IPS-18a (cell line): ENCODE data around the gene SYT1.

ENCODE experiments used
- H3K27ac ChIP-seq: one replicate; pipeline ENCODE4 v1.5.1; 2013; ENCODE audit warnings: low read length
- H3K27me3 ChIP-seq: one replicate; pipeline ENCODE4 v1.6.1; 2013; ENCODE audit warnings: mild to moderate bottlenecking, low read length; ENCODE audit not compliant: control insufficient read depth, insufficient read depth
- H3K36me3 ChIP-seq: one replicate; pipeline ENCODE4 v1.6.1; 2013; ENCODE audit warnings: low read depth, low read length; ENCODE audit not compliant: control insufficient read depth
- H3K4me1 ChIP-seq: one replicate; pipeline ENCODE4 v1.6.1; 2013; ENCODE audit warnings: low read depth, low read length; ENCODE audit not compliant: control insufficient read depth
- H3K4me3 ChIP-seq: one replicate; pipeline ENCODE4 v1.5.1; 2013; ENCODE audit warnings: low read length
- H3K9ac ChIP-seq: one replicate; pipeline ENCODE4 v1.6.1; 2013; ENCODE audit warnings: mild to moderate bottlenecking, low read length, moderate library complexity
- H3K9me3 ChIP-seq: one replicate; pipeline ENCODE4 v1.6.1; 2013; ENCODE audit warnings: low read depth, low read length; ENCODE audit not compliant: control insufficient read depth

SYT1 gene

GRCh38 chr12:79233341-79233781 is 368.8 kb downstream of the SYT1 start:
- no peak overlapping the region for H3K9ac ChIP-seq
- H3K36me3 ChIP-seq = no peaks in the 10 kb centered on the region

GRCh38 chr12:79236920-79237319 is 372.3 kb downstream of the SYT1 start:
- no peak overlapping the region for H3K4me3 ChIP-seq
- no peaks in the 10 kb centered on the region for H3K9me3 ChIP-seq
- H3K36me3 ChIP-seq = no peaks in the 10 kb centered on the region
- no peak overlapping the region for H3K9ac ChIP-seq
- H3K27ac ChIP-seq = no peak overlapping the region
- peaks cover 8% of the 10 kb centered on the region for H3K4me1 ChIP-seq
- no peaks in the 10 kb centered on the region for H3K27me3 ChIP-seq

More at GRCh38 chr12:79233341-79233781, 368.8 kb downstream of the SYT1 start:
- Histone ChIP-seq H3K4me1 (peaks cover 15% of the 10 kb centered on the region), H3K27me3 (no peaks in the 10 kb centered on the region), H3K4me3 (no peak overlapping the region), H3K9me3 (no peaks in the 10 kb centered on the region), H3K27ac (no peak overlapping the region)

- peaks cover 8% of the 10 kb centered on the region for H3K4me1 ChIP-seq
- no peaks in the 10 kb centered on the region for H3K9me3 ChIP-seq
- H3K27ac ChIP-seq = no peak overlapping the region
- H3K27me3 ChIP-seq = no peaks in the 10 kb centered on the region
- H3K4me3 ChIP-seq = no peak overlapping the region
- H3K36me3 ChIP-seq = no peaks in the 10 kb centered on the region
- no peak overlapping the region for H3K9ac ChIP-seq
Measured at GRCh38 chr12:79238246-79238645, 373.7 kb downstream of the SYT1 start.

GRCh38 chr12:79247494-79247893 is 382.9 kb downstream of the SYT1 start:
- Histone ChIP-seq H3K9ac (no peak overlapping the region), H3K27me3 (no peaks in the 10 kb centered on the region), H3K4me3 (peak overlapping the region; percentile 22)

GRCh38 chr12:79250186-79250585 is 385.6 kb downstream of the SYT1 start:
- Histone ChIP-seq H3K9ac (no peak overlapping the region), H3K27me3 (no peaks in the 10 kb centered on the region), H3K36me3 (no peaks in the 10 kb centered on the region), H3K27ac (no peak overlapping the region), H3K9me3 (no peaks in the 10 kb centered on the region), H3K4me1 (peaks cover 18% of the 10 kb centered on the region), H3K4me3 (no peak overlapping the region)

More at GRCh38 chr12:79247494-79247893, 382.9 kb downstream of the SYT1 start:
- Histone ChIP-seq H3K4me1 (peaks cover 18% of the 10 kb centered on the region), H3K27ac (no peak overlapping the region), H3K36me3 (no peaks in the 10 kb centered on the region), H3K9me3 (no peaks in the 10 kb centered on the region)

- Histone ChIP-seq H3K27ac (no peak overlapping the region), H3K4me3 (no peak overlapping the region), H3K9me3 (no peaks in the 10 kb centered on the region), H3K36me3 (no peaks in the 10 kb centered on the region), H3K9ac (no peak overlapping the region), H3K4me1 (peaks cover 18% of the 10 kb centered on the region), H3K27me3 (no peaks in the 10 kb centered on the region)
Measured at GRCh38 chr12:79250960-79251755, 386.6 kb downstream of the SYT1 start.

- no peaks in the 10 kb centered on the region for H3K36me3 ChIP-seq
- no peaks in the 10 kb centered on the region for H3K27me3 ChIP-seq
- no peak overlapping the region for H3K27ac ChIP-seq
- peaks cover 12% of the 10 kb centered on the region for H3K4me1 ChIP-seq
- H3K9ac ChIP-seq = no peak overlapping the region
- no peak overlapping the region for H3K4me3 ChIP-seq
- no peaks in the 10 kb centered on the region for H3K9me3 ChIP-seq
Measured at GRCh38 chr12:79252358-79253075, 387.9 kb downstream of the SYT1 start.

- Histone ChIP-seq H3K4me3 (no peak overlapping the region), H3K4me1 (no peaks in the 10 kb centered on the region), H3K27me3 (peaks cover 15% of the 10 kb centered on the region), H3K9me3 (no peaks in the 10 kb centered on the region), H3K36me3 (no peaks in the 10 kb centered on the region), H3K9ac (no peak overlapping the region), H3K27ac (no peak overlapping the region)
Measured at GRCh38 chr12:79255288-79255687, 390.7 kb downstream of the SYT1 start.

- Histone ChIP-seq H3K27me3 (peaks cover 30% of the 10 kb centered on the region), H3K4me1 (no peaks in the 10 kb centered on the region), H3K4me3 (no peak overlapping the region), H3K36me3 (no peaks in the 10 kb centered on the region), H3K9me3 (no peaks in the 10 kb centered on the region), H3K9ac (no peak overlapping the region), H3K27ac (no peak overlapping the region)
Measured at GRCh38 chr12:79260923-79261322, 396.3 kb downstream of the SYT1 start.

- Histone ChIP-seq H3K27me3 (peaks cover 30% of the 10 kb centered on the region), H3K4me1 (no peaks in the 10 kb centered on the region), H3K4me3 (no peak overlapping the region), H3K36me3 (no peaks in the 10 kb centered on the region), H3K9me3 (no peaks in the 10 kb centered on the region), H3K9ac (no peak overlapping the region), H3K27ac (no peak overlapping the region)
Measured at GRCh38 chr12:79262938-79263337, 398.4 kb downstream of the SYT1 start.

- Histone ChIP-seq H3K9me3 (no peaks in the 10 kb centered on the region), H3K27ac (no peak overlapping the region), H3K36me3 (no peaks in the 10 kb centered on the region), H3K27me3 (peaks cover 12% of the 10 kb centered on the region), H3K9ac (no peak overlapping the region), H3K4me1 (no peaks in the 10 kb centered on the region), H3K4me3 (no peak overlapping the region)
Measured at GRCh38 chr12:79266343-79267144, 402.0 kb downstream of the SYT1 start.
